ENCODE measurements around the gene FGA. TPM values are rescaled to one million over a fixed set of nuclear protein-coding genes. Genes with fewer than 3 reads are reported as not detected.

Gene FGA
- total and polyA plus RNA-seq, 2 of the 8 experiments (the other 6 are each of a cell fraction or from before 2014, with no cell fraction given): not detected

DNA sequence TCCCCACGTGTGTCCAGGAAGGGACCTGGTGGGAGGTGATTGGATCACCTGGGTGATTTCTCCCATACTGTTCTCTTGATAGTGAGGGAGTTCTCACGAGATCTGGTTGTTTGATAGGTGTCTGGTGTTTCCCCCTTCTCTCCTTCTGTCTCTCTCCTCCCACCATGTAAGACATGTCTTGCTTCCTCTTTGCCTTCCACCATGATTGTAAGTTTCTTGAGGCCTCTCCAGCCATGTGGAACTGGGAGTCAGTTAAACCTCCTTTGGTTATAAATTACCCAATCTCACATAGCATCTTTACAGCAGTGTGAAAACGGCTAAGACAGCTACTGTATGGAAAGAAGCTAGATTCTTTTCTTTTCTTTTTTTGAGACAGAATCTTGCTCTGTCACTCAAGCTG lies 43.5 kb upstream of the FGA start:
- no peak overlapping the region for H2BK20ac ChIP-seq (ENCODE audit: low read length)
- H2AK5ac ChIP-seq (ENCODE audit: low read depth, low read length): no peak overlapping the region
- no peak overlapping the region for H3K56ac ChIP-seq (replicated peaks; ENCODE audit: insufficient read length, low read depth, low read length)
- no peaks in the 10 kb centered on the region for H3K36me3 ChIP-seq (ENCODE audit: control insufficient read depth in 2 of 4, insufficient read depth in 4 of 4, low read length in 3 of 4)
- no peak overlapping the region for H4K91ac ChIP-seq (replicated peaks; ENCODE audit: insufficient read length, low read length)
- ChIA-PET POLR2A (ENCODE audit: partially characterized antibody) (no interaction called here), CTCF (ENCODE audit: partially characterized antibody) (interaction anchor here (1.0 to 2.3 kb wide), 6 partner anchors 11 to 720 kb away, joined by 3 to 8 read pairs (median 4); no protein-coding TSS in a partner anchor)
- no peak overlapping the region for H2AFZ ChIP-seq (ENCODE audit: low read length)
- no peak overlapping the region for H2BK120ac ChIP-seq (replicated peaks; ENCODE audit: low read depth, low read length)
- no peak overlapping the region for H3K9ac ChIP-seq (replicated peaks in 1 of 4; ENCODE audit: extremely low read depth in 1 of 4, low read depth in 3 of 4, low read length in 3 of 4)
- no peak overlapping the region for H2BK15ac ChIP-seq (ENCODE audit: low read length)
- no peaks in the 10 kb centered on the region for H3K23me2 ChIP-seq (ENCODE audit: low read depth, low read length)
- no peak overlapping the region for H3K4me3 ChIP-seq (ENCODE audit: extremely low read depth in 1 of 4, insufficient read depth in 2 of 4, low read depth in 3 of 4, low read length in 4 of 4)
- no peak for DNase-seq (ENCODE audit: low read depth in 1 of 2, low spot score in 2 of 2)
- FAIRE-seq: no peak
- no peak overlapping the region for H3K14ac ChIP-seq (ENCODE audit: insufficient read length)
- no peaks in the 10 kb centered on the region for H4K20me1 ChIP-seq (replicated peaks in 1 of 2; ENCODE audit: control insufficient read depth in 1 of 2, insufficient read depth in 2 of 2, low read length in 2 of 2)
- no peaks in the 10 kb centered on the region for H3K27me3 ChIP-seq (replicated peaks in 1 of 4; ENCODE audit: control insufficient read depth in 3 of 4, extremely low read depth in 1 of 4, insufficient read depth in 3 of 4, low read length in 3 of 4)
- no peak overlapping the region for H4K8ac ChIP-seq (ENCODE audit: extremely low read depth, insufficient read depth, low read length)
- no peak overlapping the region for H3K4me2 ChIP-seq (ENCODE audit: insufficient read depth in 1 of 2, low read depth in 2 of 2, low read length in 2 of 2)
- H3K4me1 ChIP-seq (replicated peaks in 1 of 4; ENCODE audit: control insufficient read depth in 3 of 4, insufficient read depth in 4 of 4, low read length in 3 of 4): peaks cover 0 to 4% (median 0%) of the 10 kb centered on the region in 4 experiments; a peak in 1 of 7 replicates
- no peak overlapping the region for H3K23ac ChIP-seq (ENCODE audit: insufficient read length)
- no peaks in the 10 kb centered on the region for H3K9me3 ChIP-seq (ENCODE audit: insufficient read depth in 2 of 2, low read depth in 1 of 2, low read length in 1 of 2)
- no peaks in the 10 kb centered on the region for H3K79me2 ChIP-seq (ENCODE audit: control insufficient read depth in 1 of 2, insufficient read depth in 2 of 2, low read length in 2 of 2)
- H2BK12ac ChIP-seq (ENCODE audit: low read depth, low read length): no peak overlapping the region
- H3K27ac ChIP-seq (ENCODE audit: low read depth, low read length): no peak overlapping the region
- no peak overlapping the region for H3K18ac ChIP-seq (ENCODE audit: extremely low read depth, low read length)
- 88% methylated on average over 2 of the region's 3 CpGs; no CpG with 5 or more reads in 1 of the 2 experiments for WGBS, 2 experiments (ENCODE audit: extremely low coverage in 1 of 2, insufficient coverage in 1 of 2, insufficient read length in 1 of 2, insufficient replicate concordance in 2 of 2, low coverage in 1 of 2, low lambda C conversion rate in 2 of 2, missing lambda C conversion rate in 1 of 2)
- no peaks in the 10 kb centered on the region for H3K79me1 ChIP-seq (ENCODE audit: low read depth, low read length)
- H4K5ac ChIP-seq (ENCODE audit: insufficient read length, low read depth, low read length): no peak overlapping the region
- no peak overlapping the region for H2BK5ac ChIP-seq (ENCODE audit: low read depth, low read length)
- H3K4ac ChIP-seq (replicated peaks; ENCODE audit: insufficient read length, low read depth, low read length): no peak overlapping the region
- TF ChIP-seq RFX5 (IDR thresholded peaks at IDR 0.05; ENCODE audit: borderline replicate concordance, low read depth, low read length): no peak
- TF ChIP-seq, protein P1, sequence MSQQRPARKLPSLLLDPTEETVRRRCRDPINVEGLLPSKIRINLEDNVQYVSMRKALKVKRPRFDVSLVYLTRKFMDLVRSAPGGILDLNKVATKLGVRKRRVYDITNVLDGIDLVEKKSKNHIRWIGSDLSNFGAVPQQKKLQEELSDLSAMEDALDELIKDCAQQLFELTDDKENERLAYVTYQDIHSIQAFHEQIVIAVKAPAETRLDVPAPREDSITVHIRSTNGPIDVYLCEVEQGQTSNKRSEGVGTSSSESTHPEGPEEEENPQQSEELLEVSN (IDR thresholded peaks at IDR 0.05): no peak
- TF ChIP-seq KDM1A (IDR thresholded peaks at IDR 0.05; ENCODE audit: borderline replicate concordance, low read length): no peak
- TF ChIP-seq CBX5 (IDR thresholded peaks at IDR 0.05; ENCODE audit: low read depth, low read length): no peak
- TF ChIP-seq SRF (IDR thresholded peaks at IDR 0.05; ENCODE audit: low read depth, low read length): no peak
- no peak for TF ChIP-seq SP1 (IDR thresholded peaks at IDR 0.05; ENCODE audit: low read depth, low read length)
- no peak for TF ChIP-seq EP300 (IDR thresholded peaks at IDR 0.05; ENCODE audit: borderline replicate concordance in 1 of 2, low read depth in 2 of 2, low read length in 2 of 2)
- TF ChIP-seq, protein P2, sequence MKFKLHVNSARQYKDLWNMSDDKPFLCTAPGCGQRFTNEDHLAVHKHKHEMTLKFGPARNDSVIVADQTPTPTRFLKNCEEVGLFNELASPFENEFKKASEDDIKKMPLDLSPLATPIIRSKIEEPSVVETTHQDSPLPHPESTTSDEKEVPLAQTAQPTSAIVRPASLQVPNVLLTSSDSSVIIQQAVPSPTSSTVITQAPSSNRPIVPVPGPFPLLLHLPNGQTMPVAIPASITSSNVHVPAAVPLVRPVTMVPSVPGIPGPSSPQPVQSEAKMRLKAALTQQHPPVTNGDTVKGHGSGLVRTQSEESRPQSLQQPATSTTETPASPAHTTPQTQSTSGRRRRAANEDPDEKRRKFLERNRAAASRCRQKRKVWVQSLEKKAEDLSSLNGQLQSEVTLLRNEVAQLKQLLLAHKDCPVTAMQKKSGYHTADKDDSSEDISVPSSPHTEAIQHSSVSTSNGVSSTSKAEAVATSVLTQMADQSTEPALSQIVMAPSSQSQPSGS (IDR thresholded peaks at IDR 0.05; ENCODE audit: low read length): no peak
- no peak for TF ChIP-seq JUND (IDR thresholded peaks at IDR 0.05; ENCODE audit: low read length)
- no peak for TF ChIP-seq GABPA (IDR thresholded peaks at IDR 0.05; ENCODE audit: borderline replicate concordance, insufficient read depth, low read length)
- no peak for TF ChIP-seq NRF1 (IDR thresholded peaks at IDR 0.05; ENCODE audit: low read depth, low read length)
- no peak for TF ChIP-seq TCF12 (IDR thresholded peaks at IDR 0.05; ENCODE audit: low read depth, low read length)

Measured in H1 (cell line).